ENCODE results near the gene MGAT4A.

DNA sequence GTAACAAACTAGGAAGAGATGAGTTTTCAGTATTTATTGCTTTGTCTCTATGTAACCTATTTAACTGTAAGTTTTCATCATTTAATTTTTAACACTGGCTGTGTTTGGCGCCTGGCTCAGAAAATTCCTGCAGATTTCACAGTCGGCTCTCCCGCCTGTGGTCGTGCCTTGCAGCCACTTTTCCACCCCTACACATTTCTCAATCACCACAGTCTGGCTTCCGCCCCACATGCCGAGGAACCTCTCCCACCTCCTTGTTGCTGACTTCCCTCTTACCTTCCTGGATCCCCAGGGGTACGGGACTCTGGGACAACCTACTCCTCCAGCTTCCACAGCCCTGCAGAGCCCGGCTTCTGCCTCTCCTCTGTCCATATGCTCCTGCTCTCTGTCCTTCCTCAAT lies 41.6 kb upstream of the MGAT4A start:
- TF ChIP-seq, protein P1, sequence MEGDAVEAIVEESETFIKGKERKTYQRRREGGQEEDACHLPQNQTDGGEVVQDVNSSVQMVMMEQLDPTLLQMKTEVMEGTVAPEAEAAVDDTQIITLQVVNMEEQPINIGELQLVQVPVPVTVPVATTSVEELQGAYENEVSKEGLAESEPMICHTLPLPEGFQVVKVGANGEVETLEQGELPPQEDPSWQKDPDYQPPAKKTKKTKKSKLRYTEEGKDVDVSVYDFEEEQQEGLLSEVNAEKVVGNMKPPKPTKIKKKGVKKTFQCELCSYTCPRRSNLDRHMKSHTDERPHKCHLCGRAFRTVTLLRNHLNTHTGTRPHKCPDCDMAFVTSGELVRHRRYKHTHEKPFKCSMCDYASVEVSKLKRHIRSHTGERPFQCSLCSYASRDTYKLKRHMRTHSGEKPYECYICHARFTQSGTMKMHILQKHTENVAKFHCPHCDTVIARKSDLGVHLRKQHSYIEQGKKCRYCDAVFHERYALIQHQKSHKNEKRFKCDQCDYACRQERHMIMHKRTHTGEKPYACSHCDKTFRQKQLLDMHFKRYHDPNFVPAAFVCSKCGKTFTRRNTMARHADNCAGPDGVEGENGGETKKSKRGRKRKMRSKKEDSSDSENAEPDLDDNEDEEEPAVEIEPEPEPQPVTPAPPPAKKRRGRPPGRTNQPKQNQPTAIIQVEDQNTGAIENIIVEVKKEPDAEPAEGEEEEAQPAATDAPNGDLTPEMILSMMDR (IDR thresholded peaks at IDR 0.05), result no peak
- TF ChIP-seq POLR2A (IDR thresholded peaks at IDR 0.05), result no peak
- no peak for TF ChIP-seq EP300 (IDR thresholded peaks at IDR 0.05)
